Smooth muscle cell (in vitro differentiated cells): ENCODE data around the gene EID2B. TPM values are rescaled to one million over a fixed set of nuclear protein-coding genes. Genes with fewer than 3 reads are reported as not detected.

Experiments used
- DNase-seq: peaks from one replicate; lab custom pipeline; 2025; ENCODE audit not compliant: unreplicated experiment; lab: John Stamatoyannopoulos, UW
- H2AFZ ChIP-seq: fragments of 200-600 bp; sonication (generic); 2 replicates; pipeline ENCODE4 v1.6.0; 2016; ENCODE audit warnings: antibody characterized with exemption, low read depth, mild to moderate bottlenecking
- H3F3A ChIP-seq: fragments of 200-600 bp; sonication (generic); 2 replicates; pipeline ENCODE4 v1.6.0; 2017; ENCODE audit warnings: antibody characterized with exemption, low read depth
- H3K27ac ChIP-seq: fragments of 200-600 bp; sonication (generic); 2 replicates; pipeline ENCODE4 v1.5.1; 2016; ENCODE audit warnings: low read depth, mild to moderate bottlenecking
- H3K27me3 ChIP-seq: fragments of 200-600 bp; sonication (generic); 2 replicates; pipeline ENCODE4 v1.6.1; 2016; ENCODE audit warnings: low read depth, mild to moderate bottlenecking
- H3K36me3 ChIP-seq: fragments of 200-600 bp; sonication (generic); 2 replicates; pipeline ENCODE4 v1.5.1; 2016; ENCODE audit warnings: low read depth
- H3K4me1 ChIP-seq: fragments of 200-600 bp; sonication (generic); 2 replicates; pipeline ENCODE4 v1.5.1; 2016; ENCODE audit warnings: low read depth
- H3K4me2 ChIP-seq: fragments of 200-600 bp; sonication (generic); 2 replicates; pipeline ENCODE4 v1.6.0; 2016; ENCODE audit warnings: mild to moderate bottlenecking
- H3K4me3 ChIP-seq: fragments of 200-600 bp; sonication (generic); 2 replicates; pipeline ENCODE4 v1.5.1; 2016; ENCODE audit warnings: mild to moderate bottlenecking
- H3K79me2 ChIP-seq: fragments of 200-600 bp; sonication (generic); 2 replicates; pipeline ENCODE4 v1.6.0; 2016; ENCODE audit warnings: low read depth, mild to moderate bottlenecking
- H3K9ac ChIP-seq: fragments of 200-600 bp; sonication (generic); 2 replicates; pipeline ENCODE4 v1.6.0; 2016; ENCODE audit warnings: low read depth
- H3K9me3 ChIP-seq: fragments of 200-600 bp; sonication (generic); replicated peaks from 2 replicates; pipeline ENCODE4 v1.5.1; 2016; ENCODE audit warnings: low read depth
- H4K20me1 ChIP-seq: fragments of 200-600 bp; sonication (generic); 2 replicates; pipeline ENCODE4 v1.6.0; 2016; ENCODE audit warnings: low read depth
- CTCF ChIP-seq: fragments of 200-600 bp; sonication (generic); IDR thresholded peaks from 2 replicates; pipeline ENCODE4 v1.5.1; 2017; ENCODE audit warnings: borderline replicate concordance, mild to moderate bottlenecking, antibody characterized with exemption; ENCODE audit not compliant: insufficient read depth, poor library complexity, severe bottlenecking
- WGBS: methylation state at CpG from one replicate; pipeline ENCODE4 v1.1.7; 2016; ENCODE audit warnings: low lambda C conversion rate; 5-methylcytosine and 5-hydroxymethylcytosine counted together
- polyA plus RNA-seq: library from polyadenylated mRNA; unstranded; fragments of >200 nt; fragmentation: Nextera tagmentation; extraction: Ambion mirVana; gene quantifications from 2 replicates; pipeline ENCODE4 v1.2.1, GENCODE V29; 2016
- total RNA-seq: library from RNA; depleted of rRNA; stranded (reverse); fragments of >200 nt; gene quantifications from 2 replicates; pipeline ENCODE4 v1.2.3, GENCODE V29; 2014

EID2B gene
- total and polyA plus RNA-seq, 2 experiments from 2014 or later = 1.9 to 2.7 TPM

DNA sequence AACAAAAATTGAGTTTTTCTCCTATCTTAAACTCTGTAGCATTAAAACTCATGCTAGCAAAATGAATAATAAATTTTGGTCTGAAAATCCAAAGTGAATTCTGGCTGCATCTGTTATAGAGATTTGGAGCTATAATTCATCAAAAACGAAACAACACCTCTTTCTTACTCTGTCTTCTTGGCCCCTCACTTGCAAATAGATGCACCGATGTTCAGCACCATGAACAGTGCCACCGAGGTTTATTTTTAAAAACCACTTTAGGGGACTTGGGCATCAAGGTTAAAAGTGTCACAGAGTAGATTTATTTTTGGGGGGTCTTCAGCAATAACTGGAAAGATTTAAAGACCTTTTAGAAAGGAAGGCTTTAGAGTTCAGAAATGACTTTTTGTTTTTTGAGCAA, 33.4 kb upstream of the EID2B start:
- no peaks in the 10 kb centered on the region for H4K20me1 ChIP-seq
- no peak overlapping the region for H2AFZ ChIP-seq
- H3K27me3 ChIP-seq = peaks cover 4% of the 10 kb centered on the region
- no peaks in the 10 kb centered on the region for H3K9me3 ChIP-seq
- no peaks in the 10 kb centered on the region for H3K36me3 ChIP-seq
- 55% methylated on average over 3 of the region's 3 CpGs for WGBS
- H3K4me1 ChIP-seq = no peaks in the 10 kb centered on the region
- no peak for DNase-seq
- H3K9ac ChIP-seq = no peak overlapping the region
- no peak overlapping the region for H3K4me3 ChIP-seq
- TF ChIP-seq CTCF = no peak
- H3K27ac ChIP-seq = no peak overlapping the region
- H3F3A ChIP-seq = no peaks in the 10 kb centered on the region
- H3K79me2 ChIP-seq = no peaks in the 10 kb centered on the region
- no peak overlapping the region for H3K4me2 ChIP-seq

DNA sequence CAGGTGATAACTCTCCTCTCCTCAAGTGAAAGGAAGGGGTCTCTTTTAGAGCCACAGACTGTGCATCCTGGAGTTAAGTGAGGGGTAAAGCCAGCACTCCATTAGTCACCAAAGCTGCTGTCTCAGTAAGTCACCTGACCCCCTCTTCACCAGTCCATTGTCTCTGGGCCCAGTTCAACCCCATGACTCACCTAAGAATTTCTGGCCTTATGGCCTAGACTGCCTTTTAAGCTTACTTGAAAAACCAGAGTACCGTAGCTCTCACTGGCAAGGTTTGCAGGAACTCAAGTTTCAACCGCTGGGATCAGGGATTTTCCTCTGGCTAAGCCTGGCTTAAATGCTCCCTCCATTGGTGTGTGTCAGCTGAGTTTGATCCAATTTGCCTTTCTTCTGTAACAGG, 30.8 kb upstream of the EID2B start:
- H4K20me1 ChIP-seq = no peaks in the 10 kb centered on the region
- DNase-seq = no peak

GRCh38 chr19:39558624-39559117, 26.0 kb upstream of the EID2B start:
- Histone ChIP-seq H3K36me3 (no peaks in the 10 kb centered on the region), H3F3A (no peaks in the 10 kb centered on the region), H3K79me2 (no peaks in the 10 kb centered on the region), H3K9me3 (no peaks in the 10 kb centered on the region), H3K4me1 (no peaks in the 10 kb centered on the region), H3K4me2 (no peak overlapping the region), H3K9ac (no peak overlapping the region), H3K27me3 (peaks cover 6% of the 10 kb centered on the region), H4K20me1 (no peaks in the 10 kb centered on the region), H2AFZ (no peak overlapping the region), H3K27ac (no peak overlapping the region), H3K4me3 (no peak overlapping the region)
- 83% methylated on average over 6 of the region's 6 CpGs for WGBS
- DNase-seq = no peak
- TF ChIP-seq CTCF = no peak

More for the DNA sequence above, 30.8 kb upstream of the EID2B start:
- Histone ChIP-seq H3K27me3 (peaks cover 6% of the 10 kb centered on the region), H3K4me3 (no peak overlapping the region), H3K4me1 (no peaks in the 10 kb centered on the region), H3K36me3 (no peaks in the 10 kb centered on the region), H3K9me3 (no peaks in the 10 kb centered on the region), H3F3A (no peaks in the 10 kb centered on the region), H3K79me2 (no peaks in the 10 kb centered on the region), H3K4me2 (no peak overlapping the region), H3K27ac (no peak overlapping the region), H2AFZ (no peak overlapping the region), H3K9ac (no peak overlapping the region)
- 56% methylated on average over 2 of the region's 2 CpGs for WGBS
- TF ChIP-seq CTCF = no peak
